ENCODE results near the gene TRMT1. TPM values are rescaled to one million over a fixed set of nuclear protein-coding genes. Genes with fewer than 3 reads are reported as not detected.

Gene TRMT1
- total and polyA plus RNA-seq, 3 donors from 2014 or later = 35.9 to 50.0 (median 44.8) TPM

- Histone ChIP-seq H3K4me3 (peak within 1 kb of the TSS; percentile 42 to 51), H3K9me3 (no peaks in the 10 kb centered on the region), H3K27me3 (no peaks in the 10 kb centered on the region), H3K4me1 (peaks cover 19% of the 10 kb centered on the region), H3K36me3 (ENCODE audit: low read depth, missing control alignments) (no peaks in the 10 kb centered on the region), H3K27ac (peak within 1 kb of the TSS; percentile 58 to 84)
- intact Hi-C loops (cut with DNase I; ENCODE audit: low total_unique reads) = no loop called here
- DNase-seq = peak; percentile 81
- TF ChIP-seq CTCF (IDR thresholded peaks at IDR 0.05) = no peak
- TF ChIP-seq POLR2A (IDR thresholded peaks at IDR 0.05) = no peak
- WGBS, 2 donors = 2 to 6% methylated on average over 7 to 31 of the region's 47 CpGs
These were observed 13.6 kb downstream of the TRMT1 start, which contains the start of gene LYL1 for GRCh38 chr19:13102666-13103580. LYL1 (minus strand) TSS chr19:13102858; CDS start chr19:13101171, 1,687 bp downstream.

GRCh38 chr19:13102416-13102665 is 14.2 kb downstream of the TRMT1 start:
- intact Hi-C loops (cut with DNase I; ENCODE audit: low total_unique reads) = no loop called here
- WGBS, 2 donors = 16 to 28% methylated on average over 3 to 4 of the region's 7 CpGs
- peak overlapping the region; percentile 58 to 84 for H3K27ac ChIP-seq
- H3K4me1 ChIP-seq = peaks cover 22% of the 10 kb centered on the region
- H3K36me3 ChIP-seq (ENCODE audit: low read depth, missing control alignments) = no peaks in the 10 kb centered on the region
- no peak for DNase-seq
- H3K27me3 ChIP-seq = no peaks in the 10 kb centered on the region
- TF ChIP-seq CTCF (IDR thresholded peaks at IDR 0.05) (no peak), POLR2A (IDR thresholded peaks at IDR 0.05) (no peak)
- H3K9me3 ChIP-seq = no peaks in the 10 kb centered on the region
- H3K4me3 ChIP-seq = peak overlapping the region; percentile 42 to 51

- no peak for TF ChIP-seq POLR2A (IDR thresholded peaks at IDR 0.05)
- TF ChIP-seq CTCF (IDR thresholded peaks at IDR 0.05) = no peak
- H3K27me3 ChIP-seq = no peaks in the 10 kb centered on the region
- H3K4me3 ChIP-seq = peak overlapping the region; percentile 42 to 51
- H3K4me1 ChIP-seq = peaks cover 22% of the 10 kb centered on the region
- no peak for DNase-seq
- intact Hi-C loops (cut with DNase I; ENCODE audit: low total_unique reads) = no loop called here
- 75% methylated on average over 7 of the region's 7 CpGs for WGBS, 2 donors
- H3K9me3 ChIP-seq = no peaks in the 10 kb centered on the region
- no peaks in the 10 kb centered on the region for H3K36me3 ChIP-seq (ENCODE audit: low read depth, missing control alignments)
- peak overlapping the region; percentile 58 to 84 for H3K27ac ChIP-seq
These were observed 14.7 kb downstream of the TRMT1 start for GRCh38 chr19:13101590-13102415.

- Histone ChIP-seq H3K4me1 (peaks cover 22% of the 10 kb centered on the region), H3K27ac (no peak overlapping the region), H3K36me3 (ENCODE audit: low read depth, missing control alignments) (no peaks in the 10 kb centered on the region), H3K4me3 (no peak overlapping the region), H3K9me3 (no peaks in the 10 kb centered on the region), H3K27me3 (no peaks in the 10 kb centered on the region)
- intact Hi-C loops (cut with DNase I; ENCODE audit: low total_unique reads) = no loop called here
- no peak for DNase-seq
- TF ChIP-seq POLR2A (IDR thresholded peaks at IDR 0.05) = no peak
- TF ChIP-seq CTCF (IDR thresholded peaks at IDR 0.05) = no peak
- WGBS, 2 donors = 76 to 78% methylated on average over 12 to 18 of the region's 18 CpGs
These were observed 15.5 kb downstream of the TRMT1 start for GRCh38 chr19:13100841-13101589.
